AG04450 (cell line): Measurements from ENCODE around the gene MOB1B. TPM values are rescaled to one million over a fixed set of nuclear protein-coding genes. Genes with fewer than 3 reads are reported as not detected.
A peak's percentile ranks its signal among the peaks of the same experiment; 100 is the strongest.

ENCODE experiments used
- CTCF ChIA-PET: fragments of 300-600, 350-600 bp; formaldehyde crosslinking; extraction: SDS; loops from one replicate; lab custom pipeline; 2022; ENCODE audit warnings: antibody characterized with exemption, inconsistent platforms; lab: Charles Lee
- POLR2A ChIA-PET: fragments of 350-600 bp; formaldehyde crosslinking; extraction: SDS; loops from one replicate; lab custom pipeline; 2021; ENCODE audit warnings: antibody characterized with exemption, inconsistent platforms; lab: Yijun Ruan, JAX
- DNase-seq: peaks from one replicate; pipeline ENCODE4 v3.0.0-alpha.2; 2011; ENCODE audit warnings: low read depth, low spot score
- H3K27ac ChIP-seq: one replicate; pipeline ENCODE4 v1.5.1; 2012; ENCODE audit warnings: low read depth, low read length, control low read depth
- H3K27me3 ChIP-seq: one replicate; pipeline ENCODE4 v1.6.0; 2012; ENCODE audit warnings: low read length; ENCODE audit not compliant: control insufficient read depth, insufficient read depth
- H3K4me3 ChIP-seq: 2 replicates; pipeline ENCODE4 v1.5.1; 2011; ENCODE audit warnings: mild to moderate bottlenecking, low read depth, low read length, control low read depth
- H3K9me3 ChIP-seq: 2 replicates; pipeline ENCODE4 v1.5.1; 2012; ENCODE audit warnings: low read length; ENCODE audit not compliant: control insufficient read depth, insufficient read depth
- polyA plus RNA-seq: library from polyadenylated mRNA; depleted of rRNA; stranded (reverse); fragments of >200 nt; gene quantifications from 2 replicates; pipeline ENCODE4 v1.2.3, GENCODE V29; 2011
- TF ChIP-seq, protein P1 (sequence below): IDR thresholded peaks from 2 replicates; pipeline ENCODE4 v1.5.1; 2011; ENCODE audit warnings: low read depth, low read length, control low read depth, inconsistent platforms

MOB1B gene
- polyA plus RNA-seq, 1 experiment: 21.4 TPM

DNA sequence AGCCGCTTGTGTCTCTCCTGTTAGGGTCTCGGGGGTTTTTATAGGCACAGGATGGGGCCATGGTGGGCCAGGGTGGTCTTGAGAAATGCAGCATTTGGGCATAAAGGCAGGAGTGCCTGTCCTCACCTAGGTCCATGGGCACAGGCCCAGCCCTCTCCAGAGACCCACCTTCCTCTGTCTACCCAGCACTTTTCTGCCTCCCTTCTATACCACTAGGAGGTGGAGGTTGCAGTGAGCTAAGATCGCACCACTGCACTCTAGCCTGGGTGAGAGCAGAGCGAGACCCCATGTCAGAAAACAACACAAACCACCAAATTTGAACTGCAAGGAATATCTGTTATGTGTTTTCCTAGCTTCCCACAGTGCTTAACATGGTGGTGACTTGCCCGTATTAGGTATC is 38.0 kb downstream of the MOB1B start:
- POLR2A ChIA-PET: no interaction called here
- no peak overlapping the region for H3K27ac ChIP-seq
- H3K9me3 ChIP-seq: no peaks in the 10 kb centered on the region
- H3K4me3 ChIP-seq: no peak overlapping the region
- TF ChIP-seq, protein P1, sequence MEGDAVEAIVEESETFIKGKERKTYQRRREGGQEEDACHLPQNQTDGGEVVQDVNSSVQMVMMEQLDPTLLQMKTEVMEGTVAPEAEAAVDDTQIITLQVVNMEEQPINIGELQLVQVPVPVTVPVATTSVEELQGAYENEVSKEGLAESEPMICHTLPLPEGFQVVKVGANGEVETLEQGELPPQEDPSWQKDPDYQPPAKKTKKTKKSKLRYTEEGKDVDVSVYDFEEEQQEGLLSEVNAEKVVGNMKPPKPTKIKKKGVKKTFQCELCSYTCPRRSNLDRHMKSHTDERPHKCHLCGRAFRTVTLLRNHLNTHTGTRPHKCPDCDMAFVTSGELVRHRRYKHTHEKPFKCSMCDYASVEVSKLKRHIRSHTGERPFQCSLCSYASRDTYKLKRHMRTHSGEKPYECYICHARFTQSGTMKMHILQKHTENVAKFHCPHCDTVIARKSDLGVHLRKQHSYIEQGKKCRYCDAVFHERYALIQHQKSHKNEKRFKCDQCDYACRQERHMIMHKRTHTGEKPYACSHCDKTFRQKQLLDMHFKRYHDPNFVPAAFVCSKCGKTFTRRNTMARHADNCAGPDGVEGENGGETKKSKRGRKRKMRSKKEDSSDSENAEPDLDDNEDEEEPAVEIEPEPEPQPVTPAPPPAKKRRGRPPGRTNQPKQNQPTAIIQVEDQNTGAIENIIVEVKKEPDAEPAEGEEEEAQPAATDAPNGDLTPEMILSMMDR: no peak
- CTCF ChIA-PET: no interaction called here
- no peaks in the 10 kb centered on the region for H3K27me3 ChIP-seq
- no peak for DNase-seq

DNA sequence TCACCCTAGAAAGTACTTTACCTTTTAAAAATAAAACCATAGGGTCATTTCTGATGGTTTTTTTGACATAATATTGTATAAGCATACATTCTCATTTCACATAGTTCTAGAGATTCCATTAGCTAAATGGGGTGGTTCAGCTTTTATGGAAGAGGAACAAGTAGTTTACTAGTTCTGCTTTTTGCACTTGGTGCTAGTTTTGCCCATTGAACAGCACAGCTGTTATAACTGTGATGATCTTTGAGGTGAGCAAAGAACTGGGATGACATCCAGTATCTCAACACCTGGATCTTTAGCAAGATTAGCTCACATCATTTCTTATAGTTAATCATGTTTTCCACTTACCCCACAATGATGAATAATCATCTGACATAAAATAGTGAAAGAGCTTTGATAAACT is 40.9 kb downstream of the MOB1B start:
- no peaks in the 10 kb centered on the region; the same call in 1 of the 2 replicates for H3K9me3 ChIP-seq
- ChIA-PET CTCF (interaction anchor here (1.1 to 1.4 kb wide), 4 partner anchors 12 to 256 kb away, joined by 3 to 4 read pairs (median 4); partner anchors contain the start of gene MOB1B), POLR2A (interaction anchor here (1.0 kb wide), 1 partner anchor 19 kb away, joined by 6 read pairs; no protein-coding TSS in a partner anchor)
- no peak overlapping the region for H3K4me3 ChIP-seq
- H3K27me3 ChIP-seq: no peaks in the 10 kb centered on the region
- TF ChIP-seq, protein P1: no peak
- H3K27ac ChIP-seq: no peak overlapping the region
- DNase-seq: no peak

DNA sequence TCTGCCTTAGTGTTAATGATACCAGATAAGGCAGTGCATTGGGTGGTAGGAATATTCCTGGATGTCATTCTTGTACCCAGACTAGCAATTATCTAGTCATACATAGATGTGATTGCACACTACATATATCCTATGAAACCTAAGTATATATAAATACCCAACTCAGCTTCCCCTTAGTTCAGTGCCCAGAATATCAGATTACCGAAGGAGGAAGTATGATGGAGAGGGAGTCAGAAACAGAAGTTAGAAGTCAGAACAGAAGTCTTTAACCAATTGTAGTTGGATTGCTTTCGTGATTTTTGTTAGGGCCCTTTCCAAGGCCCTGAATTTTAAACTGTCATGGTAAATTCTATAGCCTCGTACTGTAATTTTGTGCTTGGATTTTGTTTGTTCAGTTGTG is 42.9 kb downstream of the MOB1B start:
- ChIA-PET CTCF (interaction anchor here (0.7 to 1.2 kb wide), 5 partner anchors 11 to 65 kb away, joined by 3 to 11 read pairs (median 3); no protein-coding TSS in a partner anchor), POLR2A (interaction anchor here (0.5 to 1.1 kb wide), 3 partner anchors 13 to 1366 kb away, joined by 3 to 4 read pairs (median 3); no protein-coding TSS in a partner anchor)
- Histone ChIP-seq H3K9me3 (no peaks in the 10 kb centered on the region; the same call in 1 of the 2 replicates), H3K27me3 (no peaks in the 10 kb centered on the region), H3K27ac (peak overlapping the region; percentile 25), H3K4me3 (no peak overlapping the region)
- TF ChIP-seq, protein P1: no peak
- DNase-seq: no peak

DNA sequence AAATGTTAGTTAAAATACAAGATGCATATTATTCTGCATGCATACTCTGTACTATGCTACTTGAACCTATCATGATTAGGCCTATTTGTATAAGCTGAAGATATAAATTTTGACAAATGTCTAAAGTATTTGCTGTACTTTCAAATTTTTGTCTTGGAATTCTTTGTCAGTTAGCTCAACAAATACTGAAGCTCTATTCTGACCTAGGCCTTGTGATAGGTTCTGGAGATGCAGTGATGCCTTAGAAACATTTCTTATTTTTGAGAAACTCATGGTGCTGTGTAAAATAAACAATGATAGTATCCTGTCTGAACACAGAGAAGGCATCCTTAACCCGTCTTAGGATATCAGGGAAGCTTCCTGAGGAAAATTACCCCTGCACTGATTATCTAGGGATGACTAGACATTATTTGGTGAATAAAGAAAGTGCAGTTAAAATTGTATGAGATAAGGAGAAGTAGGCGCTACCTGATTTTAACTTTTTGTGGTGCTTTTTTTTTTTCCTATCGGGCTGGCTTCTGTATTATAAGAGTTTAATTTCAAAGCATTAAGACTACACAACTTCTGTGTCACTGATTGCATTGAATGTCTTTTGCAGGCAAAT is 43.4 kb downstream of the MOB1B start:
- ChIA-PET POLR2A (interaction anchor here (0.7 to 1.1 kb wide), 2 partner anchors 13 to 22 kb away, joined by 3 to 4 read pairs; no protein-coding TSS in a partner anchor), CTCF (interaction anchor here (0.7 to 1.2 kb wide), 5 partner anchors 10 to 65 kb away, joined by 3 to 11 read pairs (median 3); no protein-coding TSS in a partner anchor)
- TF ChIP-seq, protein P1: no peak
- no peak overlapping the region for H3K27ac ChIP-seq
- H3K4me3 ChIP-seq: no peak overlapping the region
- DNase-seq: no peak
- H3K9me3 ChIP-seq: no peaks in the 10 kb centered on the region; the same call in 1 of the 2 replicates
- no peaks in the 10 kb centered on the region for H3K27me3 ChIP-seq

DNA sequence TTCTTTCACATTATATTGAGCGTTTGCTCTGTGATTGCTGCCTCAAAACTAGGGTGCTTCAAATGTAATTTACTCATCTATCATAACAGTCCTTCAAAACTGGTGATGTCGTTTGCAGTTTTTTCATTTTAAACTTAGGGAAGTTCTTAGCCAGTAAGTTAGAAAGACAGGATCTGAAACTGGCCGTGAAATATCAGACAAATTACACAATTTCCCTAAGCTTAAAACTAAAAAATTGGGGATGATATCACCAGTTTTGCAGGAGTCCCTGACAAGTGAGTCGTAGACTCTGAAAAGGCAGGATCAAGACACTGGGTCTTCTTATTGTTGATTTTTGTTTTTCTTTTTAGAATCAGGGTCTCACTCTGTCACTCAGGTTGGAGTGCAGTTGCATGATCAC is 44.8 kb downstream of the MOB1B start:
- no peak for DNase-seq
- H3K27me3 ChIP-seq: no peaks in the 10 kb centered on the region
- CTCF ChIA-PET: interaction anchor here (0.6 kb wide), 1 partner anchor 248 kb away, joined by 3 read pairs; no protein-coding TSS in a partner anchor
- POLR2A ChIA-PET: no interaction called here
- no peak overlapping the region for H3K27ac ChIP-seq
- H3K9me3 ChIP-seq: no peaks in the 10 kb centered on the region; the same call in 1 of the 2 replicates
- no peak overlapping the region for H3K4me3 ChIP-seq
- TF ChIP-seq, protein P1: no peak
